Ureter (tissue), 1 donor: Measurements from ENCODE around the gene PTTG1IP. TPM values are rescaled to one million over a fixed set of nuclear protein-coding genes. Genes with fewer than 3 reads are reported as not detected.

Source experiments
- DNase-seq: peaks from one replicate; pipeline ENCODE4 v3.0.0-alpha.2; 2020; ENCODE audit warnings: low spot score
- total RNA-seq: library from RNA; stranded (reverse); gene quantifications from one replicate; pipeline ENCODE4 v1.2.4, GENCODE V29; 2023
- donor health status: DM: yes; HTN: yes; CAD: no.

Gene PTTG1IP
- total RNA-seq, 1 donor from 2014 or later: 181 TPM

DNA sequence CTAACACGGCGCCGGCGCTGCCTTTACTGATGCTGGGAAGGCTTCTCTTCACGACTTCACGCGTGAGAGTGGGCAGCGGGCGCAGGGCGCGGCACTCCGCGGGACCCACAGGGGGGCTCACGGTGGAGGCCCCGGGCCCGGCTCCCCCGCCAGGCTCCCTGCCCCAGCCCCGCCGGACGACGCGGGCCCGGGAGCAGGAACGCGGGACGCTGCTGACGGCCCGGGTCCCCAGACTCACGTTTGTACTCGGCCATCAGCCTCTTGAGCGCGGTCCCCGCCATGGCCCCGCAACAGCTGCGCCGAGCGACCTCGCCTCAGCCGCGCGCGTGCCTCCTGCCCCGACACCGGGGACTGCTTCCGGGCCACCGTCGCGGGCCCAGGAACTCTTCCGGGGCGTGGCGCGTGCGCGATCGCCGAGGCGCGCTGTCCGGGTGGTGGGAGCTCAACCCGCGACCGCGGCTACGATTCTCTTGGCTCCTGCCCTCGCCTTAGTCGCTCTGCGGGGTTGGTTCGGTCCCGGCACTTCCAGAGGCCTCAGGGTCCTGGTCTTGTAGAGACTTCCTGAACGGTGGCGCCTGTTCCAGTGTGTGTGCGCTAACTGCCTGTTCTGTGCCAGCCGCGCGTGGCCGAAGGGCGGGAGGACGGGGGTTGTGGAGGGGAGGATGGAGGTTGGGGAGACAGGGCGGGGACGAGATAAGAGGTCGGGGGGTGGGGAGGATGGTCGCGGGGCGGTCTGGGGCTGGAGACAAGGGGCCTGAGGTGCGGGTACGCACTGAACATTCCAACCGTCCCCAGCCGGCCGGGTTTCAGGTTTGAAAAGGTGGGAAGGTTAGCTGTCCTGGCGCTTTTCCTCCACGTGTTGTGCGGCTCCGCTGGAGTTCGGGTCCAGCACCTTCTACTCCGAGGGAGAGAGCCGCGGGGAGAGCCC is 71.8 kb downstream of the PTTG1IP start, which contains the start of gene UBE2G2:
TSS of gene UBE2G2 (minus strand) at position 353 of the 928 bp plus-strand sequence. CDS start at position 281, 72 bp downstream.
- peak; percentile 83 for DNase-seq

DNA sequence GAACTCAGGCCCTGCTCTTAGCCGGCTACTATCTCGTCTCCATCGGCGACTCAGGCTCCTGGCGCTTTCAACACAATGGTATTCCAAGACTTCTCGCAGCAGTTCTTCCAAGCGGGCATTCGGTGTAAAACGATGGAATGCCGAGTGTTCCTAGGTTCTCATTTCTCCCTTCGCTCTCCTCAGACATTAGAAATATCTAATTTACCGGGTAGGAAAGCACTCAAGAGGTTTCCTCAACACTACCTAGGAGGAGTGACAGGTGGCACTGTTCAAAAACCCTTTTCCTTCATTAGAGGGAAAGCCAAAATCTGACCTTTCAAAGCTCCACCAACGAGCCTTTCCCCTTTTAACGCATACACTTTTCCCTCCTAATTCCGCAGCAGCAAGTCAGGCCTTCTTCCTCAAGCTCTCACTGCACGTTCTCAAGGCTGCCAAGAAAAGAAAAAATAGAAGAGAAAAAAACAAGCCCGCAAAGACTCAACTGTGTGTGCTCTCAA is 72.5 kb downstream of the PTTG1IP start:
- DNase-seq: no peak

DNA sequence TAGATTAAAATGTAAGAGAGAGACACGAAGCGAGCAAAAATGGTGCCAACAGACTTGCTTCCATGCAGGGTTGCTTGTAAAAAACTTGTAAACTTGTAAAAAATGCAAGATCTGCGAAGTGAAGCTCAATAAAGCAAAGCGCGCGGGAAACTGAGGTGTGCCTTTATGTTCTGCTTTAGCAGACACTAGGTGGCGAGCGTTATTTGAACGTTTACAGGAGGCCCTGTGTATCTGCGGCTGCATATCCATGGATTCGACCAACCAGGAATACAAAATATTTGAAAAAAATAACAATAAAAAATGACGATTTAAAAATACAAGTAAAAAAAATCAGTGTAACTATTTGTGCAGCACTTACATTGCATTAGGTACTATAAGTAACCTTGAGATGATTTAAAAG is 73.4 kb downstream of the PTTG1IP start:
- no peak for DNase-seq

DNA sequence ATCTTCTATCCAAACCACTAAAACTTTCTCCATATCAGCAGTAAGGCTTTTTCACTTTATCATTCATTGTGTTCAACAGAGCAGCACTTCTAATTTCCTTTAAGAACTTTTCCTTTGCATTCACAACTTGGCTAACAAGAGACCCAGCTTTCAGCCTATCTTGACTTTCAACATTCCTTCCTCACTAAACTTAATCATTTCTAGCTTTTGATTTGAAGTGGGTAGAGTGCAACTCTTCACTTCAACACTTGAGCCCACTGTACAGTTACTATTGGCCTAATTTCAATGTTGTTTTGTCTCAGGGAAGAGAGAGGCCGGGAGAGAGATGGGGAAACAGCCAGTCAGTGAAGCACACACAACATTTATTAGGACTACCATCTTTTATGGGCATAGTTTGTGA is 73.8 kb downstream of the PTTG1IP start:
- DNase-seq: no peak

Other genes starting within 250 kb of the PTTG1IP start
- not detected for gene KRTAP10-9, start 246.6 kb downstream of the PTTG1IP start, total RNA-seq
- not detected for gene KRTAP10-10, start 236.3 kb downstream of the PTTG1IP start, total RNA-seq
- gene KRTAP10-11, start 227.3 kb downstream of the PTTG1IP start, total RNA-seq: not detected
- gene KRTAP12-4, start 219.0 kb downstream of the PTTG1IP start, total RNA-seq: not detected
- not detected for gene KRTAP12-3, start 215.8 kb downstream of the PTTG1IP start, total RNA-seq
- not detected for gene KRTAP12-2, start 206.8 kb downstream of the PTTG1IP start, total RNA-seq
- not detected for gene KRTAP12-1, start 191.5 kb downstream of the PTTG1IP start, total RNA-seq
- not detected for gene KRTAP10-12, start 176.5 kb downstream of the PTTG1IP start, total RNA-seq
- gene TSPEAR, start 162.1 kb downstream of the PTTG1IP start, total RNA-seq: 0.10 TPM
- 126 TPM for gene UBE2G2, start 71.9 kb downstream of the PTTG1IP start, total RNA-seq
- gene SUMO3, start 55.6 kb downstream of the PTTG1IP start, total RNA-seq: 73.4 TPM
- 35.7 TPM for gene ITGB2, start 47.2 kb upstream of the PTTG1IP start, total RNA-seq
- gene SLX9, start 66.3 kb upstream of the PTTG1IP start, total RNA-seq: 32.4 TPM
- 23.9 TPM for gene ADARB1, start 200.9 kb upstream of the PTTG1IP start, total RNA-seq